ENCODE results near the gene CAPNS2.

CAPNS2 gene

GRCh38 chr16:55539049-55539448 lies 27.4 kb upstream of the CAPNS2 start:
- no peaks in the 10 kb centered on the region for H3K4me1 ChIP-seq (ENCODE audit: control insufficient read depth, insufficient read depth, low read depth, low read length)
- H3K4me2 ChIP-seq (ENCODE audit: low read length, poor library complexity, severe bottlenecking) = no peak overlapping the region
- DNase-seq = peak; percentile 47
- H2AK5ac ChIP-seq (ENCODE audit: low read length, severe bottlenecking) = no peak overlapping the region
- H3K4ac ChIP-seq (ENCODE audit: low read depth in 1 of 2, low read length in 2 of 2) = no peak overlapping the region
- no peak overlapping the region for H2BK120ac ChIP-seq (ENCODE audit: low read depth, low read length)
- no peak overlapping the region for H4K8ac ChIP-seq (ENCODE audit: low read length)
- no peaks in the 10 kb centered on the region for H3K9me3 ChIP-seq (ENCODE audit: control insufficient read depth, low read length)
- peaks cover 0 to 52% of the 10 kb centered on the region in 2 experiments for H3K36me3 ChIP-seq (ENCODE audit: control insufficient read depth in 1 of 2, insufficient read depth in 2 of 2, low read depth in 1 of 2, low read length in 2 of 2)
- no peak overlapping the region for H2BK5ac ChIP-seq (ENCODE audit: low read depth, low read length, poor library complexity, severe bottlenecking)
- no CpG with 5 or more reads among the region's 5 CpGs for WGBS
- no peak overlapping the region for H3K23ac ChIP-seq (ENCODE audit: low read length in 2 of 2)
- no peaks in the 10 kb centered on the region for H3K27me3 ChIP-seq (ENCODE audit: control insufficient read depth in 1 of 2, insufficient read depth in 1 of 2, low read length in 2 of 2)
- H2AFZ ChIP-seq (ENCODE audit: low read depth, low read length) = no peak overlapping the region
- no peak overlapping the region for H3K27ac ChIP-seq (ENCODE audit: low read length, poor library complexity, severe bottlenecking)
- no peak overlapping the region for H3K18ac ChIP-seq (ENCODE audit: low read depth in 1 of 2, low read length in 2 of 2)
- no peaks in the 10 kb centered on the region for H3K79me1 ChIP-seq (replicated peaks; ENCODE audit: low read length, poor library complexity, severe bottlenecking)
- peak overlapping the region; percentile 50 for H3K9ac ChIP-seq (ENCODE audit: low read length)
- no peak overlapping the region for H3K14ac ChIP-seq (ENCODE audit: low read length in 2 of 2)
- no peak overlapping the region for H2BK12ac ChIP-seq (ENCODE audit: low read length in 2 of 2)
- no peak overlapping the region for H3K4me3 ChIP-seq (ENCODE audit: insufficient read depth in 1 of 2, low read depth in 1 of 2, low read length in 2 of 2)
- H2BK15ac ChIP-seq (ENCODE audit: low read depth, poor library complexity, severe bottlenecking) = no peak overlapping the region
- no peak overlapping the region for H4K91ac ChIP-seq (ENCODE audit: low read length)

DNA sequence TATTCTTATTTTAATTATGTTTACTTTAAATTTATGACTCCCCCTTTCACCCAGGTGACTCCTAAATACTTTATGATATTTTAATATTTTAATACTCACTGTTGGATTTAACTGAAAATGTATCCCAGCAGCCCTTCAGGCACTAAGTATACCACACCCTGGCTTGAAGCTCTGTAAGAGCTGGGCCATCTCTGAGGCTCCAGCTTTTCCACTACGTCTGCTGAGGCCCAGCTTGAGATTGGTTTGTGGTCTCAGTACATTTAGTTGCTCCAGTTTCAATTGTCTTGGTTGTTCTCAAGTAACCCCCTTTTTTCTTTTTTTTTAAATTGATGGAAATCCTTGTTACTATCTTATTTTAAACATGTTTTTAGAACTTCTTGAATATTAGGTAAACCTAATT lies 27.0 kb upstream of the CAPNS2 start:
- no peaks in the 10 kb centered on the region for H3K79me1 ChIP-seq (replicated peaks; ENCODE audit: low read length, poor library complexity, severe bottlenecking)
- no peak overlapping the region for H4K8ac ChIP-seq (ENCODE audit: low read length)

DNA sequence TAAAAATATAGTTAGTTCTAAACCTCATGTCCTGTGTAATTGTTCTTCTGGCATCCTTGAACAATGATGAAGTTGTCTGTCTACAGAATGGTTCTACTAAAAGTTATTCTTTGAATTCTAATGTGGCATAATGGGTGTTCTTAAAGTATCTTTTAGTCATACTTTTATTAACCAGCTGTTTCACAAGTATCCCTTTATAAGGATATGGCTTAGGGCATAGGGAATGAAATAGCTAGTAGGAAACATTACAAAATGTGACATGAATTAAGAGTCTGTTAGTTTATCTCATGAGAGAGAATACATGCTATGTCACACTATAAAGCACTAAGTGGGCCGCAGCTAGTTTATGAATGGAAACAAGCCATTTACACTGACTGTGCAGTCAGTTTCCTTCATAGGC lies 26.3 kb upstream of the CAPNS2 start:
- H4K91ac ChIP-seq (ENCODE audit: low read length) = no peak overlapping the region
- H3K4me3 ChIP-seq (ENCODE audit: insufficient read depth in 1 of 2, low read depth in 1 of 2, low read length in 2 of 2) = no peak overlapping the region
- H3K4me1 ChIP-seq (ENCODE audit: control insufficient read depth, insufficient read depth, low read depth, low read length) = no peaks in the 10 kb centered on the region
- H4K8ac ChIP-seq (ENCODE audit: low read length) = no peak overlapping the region
- no peak overlapping the region for H3K4ac ChIP-seq (ENCODE audit: low read depth in 1 of 2, low read length in 2 of 2)
- peaks cover 0 to 54% of the 10 kb centered on the region in 2 experiments for H3K36me3 ChIP-seq (ENCODE audit: control insufficient read depth in 1 of 2, insufficient read depth in 2 of 2, low read depth in 1 of 2, low read length in 2 of 2)
- no peak overlapping the region for H3K23ac ChIP-seq (ENCODE audit: low read length in 2 of 2)
- H3K79me1 ChIP-seq (replicated peaks; ENCODE audit: low read length, poor library complexity, severe bottlenecking) = no peaks in the 10 kb centered on the region
- no peak overlapping the region for H3K27ac ChIP-seq (ENCODE audit: low read length, poor library complexity, severe bottlenecking)
- no peak overlapping the region for H3K18ac ChIP-seq (ENCODE audit: low read depth in 1 of 2, low read length in 2 of 2)
- no CpG with 5 or more reads among the region's 1 CpG for WGBS
- no peak for DNase-seq
- H2AFZ ChIP-seq (ENCODE audit: low read depth, low read length) = no peak overlapping the region
- no peak overlapping the region for H3K14ac ChIP-seq (ENCODE audit: low read length in 2 of 2)
- H2BK12ac ChIP-seq (ENCODE audit: low read length in 2 of 2) = no peak overlapping the region
- no peak overlapping the region for H2BK5ac ChIP-seq (ENCODE audit: low read depth, low read length, poor library complexity, severe bottlenecking)
- H3K27me3 ChIP-seq (ENCODE audit: control insufficient read depth in 1 of 2, insufficient read depth in 1 of 2, low read length in 2 of 2) = no peaks in the 10 kb centered on the region
- no peak overlapping the region for H3K9ac ChIP-seq (ENCODE audit: low read length)
- H2AK5ac ChIP-seq (ENCODE audit: low read length, severe bottlenecking) = no peak overlapping the region
- H3K4me2 ChIP-seq (ENCODE audit: low read length, poor library complexity, severe bottlenecking) = no peak overlapping the region
- no peak overlapping the region for H2BK120ac ChIP-seq (ENCODE audit: low read depth, low read length)
- H3K9me3 ChIP-seq (ENCODE audit: control insufficient read depth, low read length) = no peaks in the 10 kb centered on the region
- H2BK15ac ChIP-seq (ENCODE audit: low read depth, poor library complexity, severe bottlenecking) = no peak overlapping the region

More for the DNA sequence above, 27.0 kb upstream of the CAPNS2 start:
- Histone ChIP-seq H3K36me3 (ENCODE audit: control insufficient read depth in 1 of 2, insufficient read depth in 2 of 2, low read depth in 1 of 2, low read length in 2 of 2) (peaks cover 0 to 55% of the 10 kb centered on the region in 2 experiments), H3K14ac (ENCODE audit: low read length in 2 of 2) (no peak overlapping the region), H3K4me2 (ENCODE audit: low read length, poor library complexity, severe bottlenecking) (no peak overlapping the region), H2BK12ac (ENCODE audit: low read length in 2 of 2) (no peak overlapping the region), H2BK15ac (ENCODE audit: low read depth, poor library complexity, severe bottlenecking) (no peak overlapping the region), H3K9me3 (ENCODE audit: control insufficient read depth, low read length) (no peaks in the 10 kb centered on the region), H3K18ac (ENCODE audit: low read depth in 1 of 2, low read length in 2 of 2) (no peak overlapping the region), H3K4me1 (ENCODE audit: control insufficient read depth, insufficient read depth, low read depth, low read length) (no peaks in the 10 kb centered on the region), H3K27ac (ENCODE audit: low read length, poor library complexity, severe bottlenecking) (no peak overlapping the region), H3K23ac (ENCODE audit: low read length in 2 of 2) (no peak overlapping the region), H3K27me3 (ENCODE audit: control insufficient read depth in 1 of 2, insufficient read depth in 1 of 2, low read length in 2 of 2) (no peaks in the 10 kb centered on the region), H3K4ac (ENCODE audit: low read depth in 1 of 2, low read length in 2 of 2) (no peak overlapping the region), H2BK5ac (ENCODE audit: low read depth, low read length, poor library complexity, severe bottlenecking) (no peak overlapping the region), H3K4me3 (ENCODE audit: insufficient read depth in 1 of 2, low read depth in 1 of 2, low read length in 2 of 2) (no peak overlapping the region), H3K9ac (ENCODE audit: low read length) (peak overlapping the region; percentile 50), H2BK120ac (ENCODE audit: low read depth, low read length) (no peak overlapping the region), H2AFZ (ENCODE audit: low read depth, low read length) (no peak overlapping the region), H4K91ac (ENCODE audit: low read length) (no peak overlapping the region), H2AK5ac (ENCODE audit: low read length, severe bottlenecking) (no peak overlapping the region)
- WGBS = 83% methylated on average over 1 of the region's 1 CpG
- no peak for DNase-seq

GRCh38 chr16:55542459-55543082 lies 23.9 kb upstream of the CAPNS2 start:
- H3K4me3 ChIP-seq (ENCODE audit: insufficient read depth in 1 of 2, low read depth in 1 of 2, low read length in 2 of 2) = no peak overlapping the region
- no peak overlapping the region for H3K23ac ChIP-seq (ENCODE audit: low read length in 2 of 2)
- no peaks in the 10 kb centered on the region for H3K27me3 ChIP-seq (ENCODE audit: control insufficient read depth in 1 of 2, insufficient read depth in 1 of 2, low read length in 2 of 2)
- no peak overlapping the region for H3K4ac ChIP-seq (ENCODE audit: low read depth in 1 of 2, low read length in 2 of 2)
- H2AFZ ChIP-seq (ENCODE audit: low read depth, low read length) = no peak overlapping the region
- no peaks in the 10 kb centered on the region for H3K79me1 ChIP-seq (replicated peaks; ENCODE audit: low read length, poor library complexity, severe bottlenecking)
- H3K9ac ChIP-seq (ENCODE audit: low read length) = peak overlapping the region; percentile 3
- H3K4me1 ChIP-seq (ENCODE audit: control insufficient read depth, insufficient read depth, low read depth, low read length) = no peaks in the 10 kb centered on the region
- no peak overlapping the region for H3K18ac ChIP-seq (ENCODE audit: low read depth in 1 of 2, low read length in 2 of 2)
- H3K4me2 ChIP-seq (ENCODE audit: low read length, poor library complexity, severe bottlenecking) = no peak overlapping the region
- H2AK5ac ChIP-seq (ENCODE audit: low read length, severe bottlenecking) = no peak overlapping the region
- no peak overlapping the region for H2BK15ac ChIP-seq (ENCODE audit: low read depth, poor library complexity, severe bottlenecking)
- DNase-seq = peak; percentile 74
- no peak overlapping the region for H4K91ac ChIP-seq (ENCODE audit: low read length)
- 83% methylated on average over 1 of the region's 1 CpG for WGBS
- H3K36me3 ChIP-seq (ENCODE audit: control insufficient read depth in 1 of 2, insufficient read depth in 2 of 2, low read depth in 1 of 2, low read length in 2 of 2) = peaks cover 0 to 61% of the 10 kb centered on the region in 2 experiments
- H2BK5ac ChIP-seq (ENCODE audit: low read depth, low read length, poor library complexity, severe bottlenecking) = no peak overlapping the region
- H2BK120ac ChIP-seq (ENCODE audit: low read depth, low read length) = no peak overlapping the region
- H4K8ac ChIP-seq (ENCODE audit: low read length) = no peak overlapping the region
- no peak overlapping the region for H3K27ac ChIP-seq (ENCODE audit: low read length, poor library complexity, severe bottlenecking)
- H3K14ac ChIP-seq (ENCODE audit: low read length in 2 of 2) = no peak overlapping the region
- H3K9me3 ChIP-seq (ENCODE audit: control insufficient read depth, low read length) = no peaks in the 10 kb centered on the region
- no peak overlapping the region for H2BK12ac ChIP-seq (ENCODE audit: low read length in 2 of 2)
